ENCODE measurements around the gene AQP4. TPM values are rescaled to one million over a fixed set of nuclear protein-coding genes. Genes with fewer than 3 reads are reported as not detected.

The AQP4 gene
- total RNA-seq, 1 experiment from 2014 or later: 0.42 TPM

DNA sequence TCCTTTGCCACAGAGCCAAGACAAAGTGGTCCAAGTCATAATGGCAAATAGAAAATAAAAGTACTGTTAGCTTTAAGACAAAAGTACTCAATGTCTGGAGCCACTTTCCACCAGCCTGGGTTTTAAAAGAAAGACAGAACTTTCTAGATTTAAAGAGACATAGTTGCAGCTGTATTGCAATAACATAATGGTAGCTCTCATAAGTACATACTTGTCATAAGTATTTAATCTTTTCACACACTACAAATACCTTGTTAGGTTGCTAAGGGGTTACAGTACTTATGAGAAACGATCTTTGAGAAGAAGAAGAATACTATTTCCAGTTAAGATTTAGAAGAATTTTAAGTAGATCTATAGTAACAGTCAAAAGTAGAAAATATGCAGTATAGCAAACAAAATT lies 28.9 kb upstream of the AQP4 start:
- no peak overlapping the region for H2BK20ac ChIP-seq (ENCODE audit: low read depth, low read length, poor library complexity, severe bottlenecking)
- H2AFZ ChIP-seq (ENCODE audit: low read length): no peak overlapping the region
- no peak overlapping the region for H2BK12ac ChIP-seq (ENCODE audit: insufficient read length, low read depth, low read length)
- no peak overlapping the region for H3K4me2 ChIP-seq (ENCODE audit: insufficient read depth, insufficient read length, low read length)
- no peak for DNase-seq
- no peak overlapping the region for H4K8ac ChIP-seq (replicated peaks; ENCODE audit: insufficient read length, low read depth, low read length)
- no CpG with 5 or more reads among the region's 1 CpG for WGBS (ENCODE audit: extremely low coverage, insufficient read length, low lambda C conversion rate)
- H3K27me3 ChIP-seq (ENCODE audit: insufficient read depth, low read length): no peaks in the 10 kb centered on the region
- no peak overlapping the region for H4K91ac ChIP-seq (ENCODE audit: insufficient read length, low read depth, low read length)
- no peak overlapping the region for H3K4me3 Mint-ChIP-seq
- no peak overlapping the region for H2BK5ac ChIP-seq (ENCODE audit: insufficient read length, low read length)
- H3K36me3 Mint-ChIP-seq (ENCODE audit: insufficient read depth in 1 of 3, low read depth in 3 of 3): no peaks in the 10 kb centered on the region; a peak in 1 of 7 replicates
- H3K56ac ChIP-seq (ENCODE audit: insufficient read length, low read depth, low read length): no peak overlapping the region
- no peak overlapping the region for H3K23ac ChIP-seq (ENCODE audit: insufficient read length, low read depth, low read length)
- peaks cover 15 to 16% of the 10 kb centered on the region in 2 experiments for H3K4me1 Mint-ChIP-seq
- H4K20me1 ChIP-seq (ENCODE audit: control insufficient read depth, insufficient read depth, insufficient read length): no peaks in the 10 kb centered on the region
- no peak overlapping the region for H2BK15ac ChIP-seq (ENCODE audit: low read depth, low read length)
- no peaks in the 10 kb centered on the region for H3K27me3 Mint-ChIP-seq (ENCODE audit: low read depth)
- H3K9me3 Mint-ChIP-seq: peaks cover 0 to 3% of the 10 kb centered on the region in 2 experiments; a peak in 1 of 5 replicates
- H2BK120ac ChIP-seq (ENCODE audit: low read depth, low read length, poor library complexity, severe bottlenecking): no peak overlapping the region
- no peaks in the 10 kb centered on the region for H3K9me3 ChIP-seq (ENCODE audit: control insufficient read depth, low read depth, low read length)
- no peak overlapping the region for H3K18ac ChIP-seq (ENCODE audit: insufficient read length, low read depth, low read length)
- H3K4ac ChIP-seq (ENCODE audit: low read depth, low read length): no peak overlapping the region
- TF ChIP-seq, protein P1, sequence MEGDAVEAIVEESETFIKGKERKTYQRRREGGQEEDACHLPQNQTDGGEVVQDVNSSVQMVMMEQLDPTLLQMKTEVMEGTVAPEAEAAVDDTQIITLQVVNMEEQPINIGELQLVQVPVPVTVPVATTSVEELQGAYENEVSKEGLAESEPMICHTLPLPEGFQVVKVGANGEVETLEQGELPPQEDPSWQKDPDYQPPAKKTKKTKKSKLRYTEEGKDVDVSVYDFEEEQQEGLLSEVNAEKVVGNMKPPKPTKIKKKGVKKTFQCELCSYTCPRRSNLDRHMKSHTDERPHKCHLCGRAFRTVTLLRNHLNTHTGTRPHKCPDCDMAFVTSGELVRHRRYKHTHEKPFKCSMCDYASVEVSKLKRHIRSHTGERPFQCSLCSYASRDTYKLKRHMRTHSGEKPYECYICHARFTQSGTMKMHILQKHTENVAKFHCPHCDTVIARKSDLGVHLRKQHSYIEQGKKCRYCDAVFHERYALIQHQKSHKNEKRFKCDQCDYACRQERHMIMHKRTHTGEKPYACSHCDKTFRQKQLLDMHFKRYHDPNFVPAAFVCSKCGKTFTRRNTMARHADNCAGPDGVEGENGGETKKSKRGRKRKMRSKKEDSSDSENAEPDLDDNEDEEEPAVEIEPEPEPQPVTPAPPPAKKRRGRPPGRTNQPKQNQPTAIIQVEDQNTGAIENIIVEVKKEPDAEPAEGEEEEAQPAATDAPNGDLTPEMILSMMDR (conservative IDR thresholded peaks at IDR 0.05): no peak
- no peak overlapping the region for H2AK5ac ChIP-seq (ENCODE audit: insufficient read length, low read length)
- no peaks in the 10 kb centered on the region; the same call in 1 of the 2 replicates for H3K4me1 ChIP-seq (ENCODE audit: insufficient read depth, low read length)
- no peak overlapping the region for H3T11ph ChIP-seq (ENCODE audit: low read length)
- no peaks in the 10 kb centered on the region for H3K79me2 ChIP-seq (ENCODE audit: insufficient read depth, low read length)
- no peak overlapping the region for H3K9ac ChIP-seq (ENCODE audit: extremely low read depth, insufficient read length, low read length)
- H3K14ac ChIP-seq (ENCODE audit: insufficient read depth, low read length): no peak overlapping the region
- H4K5ac ChIP-seq (ENCODE audit: insufficient read length, low read depth, low read length): no peak overlapping the region
- no peak overlapping the region for H3K27ac ChIP-seq (ENCODE audit: insufficient read length, low read depth, low read length)
- H3K79me1 ChIP-seq (ENCODE audit: insufficient read depth, low read depth, low read length, poor library complexity, severe bottlenecking): no peaks in the 10 kb centered on the region
- H3K23me2 ChIP-seq (ENCODE audit: insufficient read length, low read depth, low read length, poor library complexity, severe bottlenecking): no peaks in the 10 kb centered on the region
- no peak overlapping the region for H3K27ac Mint-ChIP-seq

Data from H9 (cell line).